CD4-positive, alpha-beta T cell treated with Interleukin-1 beta for 1 hour (primary cell): ENCODE measurements around the gene DFFA.
"Not testable (repeated sequence)": the region's sequence is repeated elsewhere in the genome, so short reads cannot be mapped to it uniquely, and the experiment has no call there.

ENCODE experiments used
- DNase-seq, 2 donors: peaks; one replicate each; pipeline ENCODE4 v3.0.0-alpha.2; 2020 to 2022

The DFFA gene

GRCh38 chr1:10506046-10506676, 33.8 kb upstream of the DFFA start:
- DNase-seq: not testable (repeated sequence)

DNA sequence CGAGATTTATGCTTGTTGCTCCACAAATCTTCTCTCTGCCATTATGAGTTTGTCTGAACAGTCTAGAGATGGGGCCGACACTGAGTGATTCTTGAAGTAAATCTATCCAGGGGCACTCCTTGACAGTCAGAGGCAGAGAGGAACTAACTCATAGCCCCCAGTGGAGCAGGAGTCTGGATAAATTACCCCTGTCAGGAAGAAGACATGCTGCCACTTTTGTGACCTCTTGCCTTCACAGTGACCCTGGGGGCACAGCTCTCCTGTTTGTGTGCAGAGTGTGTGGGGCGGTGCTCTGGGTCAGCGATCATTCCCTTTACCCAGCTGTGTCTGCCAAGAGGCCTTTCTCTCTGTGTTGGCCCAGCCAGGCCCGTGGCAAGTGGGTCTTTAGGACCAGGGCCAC, 31.9 kb upstream of the DFFA start:
- no peak for DNase-seq

GRCh38 chr1:10502206-10502605, 29.9 kb upstream of the DFFA start:
- no peak for DNase-seq

DNA sequence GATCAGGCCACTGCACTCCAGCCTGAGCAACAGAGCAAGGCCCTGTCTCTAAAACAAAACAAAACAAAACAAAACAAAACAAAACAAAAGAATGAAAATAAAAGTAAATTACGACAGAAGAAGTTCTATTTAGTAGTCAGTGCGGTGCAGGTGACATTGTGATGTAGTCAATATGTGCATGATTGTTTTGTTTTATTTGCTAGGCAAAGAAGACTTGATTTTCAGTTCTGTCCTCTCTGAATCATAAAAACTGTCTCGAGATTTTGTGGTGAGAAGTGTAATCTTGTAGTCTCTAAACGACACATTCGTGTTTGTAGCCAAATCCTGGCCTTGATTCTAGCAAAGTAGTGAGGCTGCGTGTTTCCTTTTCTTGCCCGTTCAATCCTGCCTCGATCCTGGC, 25.9 kb upstream of the DFFA start:
- DNase-seq: peak in 1 of 2 donors; percentile 15

DNA sequence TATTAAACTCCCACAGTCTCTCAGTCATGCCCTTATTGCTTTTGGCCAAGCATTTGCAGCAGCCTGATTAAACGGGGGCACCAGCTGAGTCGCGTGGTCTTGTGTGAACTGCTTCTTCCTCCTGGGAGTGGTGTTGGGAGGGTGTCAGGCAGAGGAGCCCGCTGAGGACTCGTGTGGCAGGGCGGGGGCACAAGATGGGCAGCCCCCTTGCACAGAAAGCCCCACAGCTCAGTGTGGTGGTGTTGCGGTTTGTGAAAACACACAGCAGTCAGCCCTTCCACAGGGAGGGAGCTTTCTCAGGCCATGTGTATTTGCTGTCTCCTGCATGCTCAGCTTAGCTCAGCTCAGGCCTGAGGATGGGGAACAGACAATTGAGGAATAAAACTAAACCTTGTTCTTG, 24.8 kb upstream of the DFFA start:
- DNase-seq: peak; percentile 24 to 40

DNA sequence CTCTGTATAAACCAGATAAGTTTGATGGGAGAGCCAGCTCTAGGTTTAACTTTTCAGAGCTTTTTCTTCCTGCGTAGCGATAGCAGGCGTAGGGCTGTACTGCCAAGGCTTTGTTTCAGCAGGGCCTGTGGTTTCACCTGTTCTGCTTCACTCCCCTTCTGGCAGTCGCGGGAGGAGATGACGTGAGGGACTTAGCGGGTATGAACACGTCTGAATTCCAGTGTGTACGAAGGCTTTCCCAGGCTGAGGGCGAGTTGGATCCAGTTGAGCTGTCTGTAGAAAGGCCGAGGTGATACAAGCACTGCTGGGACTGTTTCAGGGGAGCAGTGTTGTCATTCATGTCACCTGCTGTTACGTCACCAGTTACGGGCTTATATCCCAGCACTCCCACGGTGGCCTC, 23.6 kb upstream of the DFFA start:
- peak; percentile 37 to 51 for DNase-seq

DNA sequence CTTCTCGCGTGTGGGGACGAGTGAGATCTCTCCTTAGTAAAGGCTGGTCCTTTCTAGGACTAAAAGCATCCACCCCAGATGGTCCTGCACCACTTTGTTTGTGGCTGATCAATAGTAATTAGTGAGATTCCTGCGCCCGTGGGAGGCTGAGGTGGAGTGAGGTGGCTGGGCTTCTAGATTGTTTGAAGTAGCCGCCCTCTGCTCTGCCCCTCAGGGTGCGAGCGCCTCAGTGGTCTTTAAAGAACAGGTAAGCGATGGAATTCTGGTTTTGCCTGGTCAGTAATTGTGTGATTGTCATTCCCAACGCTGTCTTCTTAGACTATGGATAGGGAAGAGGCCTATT, 23.1 kb upstream of the DFFA start:
- DNase-seq: no peak

DNA sequence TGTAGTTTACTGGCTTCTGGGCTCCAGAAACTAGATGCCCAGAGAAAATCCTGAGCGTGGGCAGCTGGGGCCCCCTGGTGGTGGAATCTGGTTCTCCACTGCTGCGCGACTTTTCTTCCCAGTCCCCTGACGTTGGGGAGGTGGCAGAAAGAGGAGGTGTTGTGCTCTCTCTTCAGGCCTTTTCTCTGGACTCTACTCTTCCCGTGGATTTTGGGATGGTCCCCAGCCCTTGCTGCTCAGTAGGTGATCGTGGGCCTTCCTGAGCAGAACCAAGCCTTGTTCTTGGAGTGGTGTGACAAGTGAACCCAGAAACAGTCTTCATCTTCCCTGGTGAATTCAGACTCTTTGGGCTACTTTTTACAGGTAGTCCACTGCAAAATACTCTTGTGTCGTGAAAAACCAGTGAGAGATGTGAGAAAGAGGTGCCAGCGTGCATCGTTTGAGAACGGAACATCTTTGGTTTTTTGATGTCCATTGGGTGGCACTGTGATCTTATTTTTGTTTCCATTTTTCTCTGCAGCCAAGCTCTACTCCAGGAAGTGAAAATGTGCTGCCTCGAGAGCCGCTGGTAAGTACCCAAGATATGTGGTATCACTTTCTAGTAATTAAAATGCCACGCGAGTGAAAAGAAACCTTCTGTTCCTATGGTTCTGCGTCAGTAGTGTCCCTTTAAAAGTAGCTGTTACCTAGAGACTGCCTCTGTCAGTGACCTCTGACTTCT, 22.6 kb upstream of the DFFA start:
- DNase-seq: peak; percentile 74 to 82

- no peak for DNase-seq
These were observed 22.1 kb upstream of the DFFA start for GRCh38 chr1:10494418-10494753.

- DNase-seq: no peak
These were observed 18.1 kb upstream of the DFFA start for GRCh38 chr1:10490286-10490970.

- no peak for DNase-seq
These were observed 17.1 kb upstream of the DFFA start for GRCh38 chr1:10489291-10490055.

- no peak for DNase-seq
These were observed 12.2 kb upstream of the DFFA start for GRCh38 chr1:10484521-10484920.

- DNase-seq: no peak
These were observed 8.3 kb upstream of the DFFA start for GRCh38 chr1:10480614-10481013.

GRCh38 chr1:10479296-10479695, 7.0 kb upstream of the DFFA start:
- no peak for DNase-seq

GRCh38 chr1:10475510-10475909, 3.2 kb upstream of the DFFA start:
- DNase-seq: no peak

GRCh38 chr1:10474613-10475507, 2.5 kb upstream of the DFFA start, which contains the start of gene PEX14:
Gene PEX14, plus strand, starts transcription at chr1:10474950. Its CDS starts 17 bp downstream, at chr1:10474967.
- DNase-seq: peak; percentile 81 to 88

GRCh38 chr1:10474309-10474612, 1.9 kb upstream of the DFFA start:
- DNase-seq: not testable (repeated sequence)

DNA sequence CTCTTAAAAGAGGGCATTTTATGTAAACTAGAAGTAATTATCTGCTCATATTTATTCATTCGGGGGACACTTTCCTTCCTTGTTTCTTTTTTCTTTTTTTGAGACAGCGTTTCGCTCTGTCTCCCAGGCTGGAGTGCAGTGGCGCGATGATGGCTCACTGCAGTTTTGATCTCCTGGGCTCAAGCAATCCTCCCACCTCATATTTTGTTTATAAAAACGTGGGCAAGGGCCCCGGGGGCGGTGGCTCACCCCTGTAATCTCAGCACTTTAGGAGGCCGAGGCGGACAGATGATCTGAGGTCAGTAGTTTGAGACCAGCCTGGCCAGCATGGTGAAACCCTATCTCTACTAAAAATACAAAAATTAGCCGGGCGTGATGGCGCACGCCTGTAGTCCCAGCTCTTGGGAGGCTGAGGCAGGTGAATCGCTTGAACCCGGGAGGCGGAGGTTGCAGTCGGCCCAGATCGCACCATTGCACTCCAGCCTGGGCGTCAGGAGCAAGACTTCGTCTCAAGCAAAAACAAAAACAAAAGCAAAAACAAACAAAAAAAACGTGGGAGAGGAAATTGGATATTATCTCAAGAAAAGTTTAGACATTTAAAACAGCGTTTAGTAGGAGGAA, 926 bp upstream of the DFFA start:
- DNase-seq: no peak

DNA sequence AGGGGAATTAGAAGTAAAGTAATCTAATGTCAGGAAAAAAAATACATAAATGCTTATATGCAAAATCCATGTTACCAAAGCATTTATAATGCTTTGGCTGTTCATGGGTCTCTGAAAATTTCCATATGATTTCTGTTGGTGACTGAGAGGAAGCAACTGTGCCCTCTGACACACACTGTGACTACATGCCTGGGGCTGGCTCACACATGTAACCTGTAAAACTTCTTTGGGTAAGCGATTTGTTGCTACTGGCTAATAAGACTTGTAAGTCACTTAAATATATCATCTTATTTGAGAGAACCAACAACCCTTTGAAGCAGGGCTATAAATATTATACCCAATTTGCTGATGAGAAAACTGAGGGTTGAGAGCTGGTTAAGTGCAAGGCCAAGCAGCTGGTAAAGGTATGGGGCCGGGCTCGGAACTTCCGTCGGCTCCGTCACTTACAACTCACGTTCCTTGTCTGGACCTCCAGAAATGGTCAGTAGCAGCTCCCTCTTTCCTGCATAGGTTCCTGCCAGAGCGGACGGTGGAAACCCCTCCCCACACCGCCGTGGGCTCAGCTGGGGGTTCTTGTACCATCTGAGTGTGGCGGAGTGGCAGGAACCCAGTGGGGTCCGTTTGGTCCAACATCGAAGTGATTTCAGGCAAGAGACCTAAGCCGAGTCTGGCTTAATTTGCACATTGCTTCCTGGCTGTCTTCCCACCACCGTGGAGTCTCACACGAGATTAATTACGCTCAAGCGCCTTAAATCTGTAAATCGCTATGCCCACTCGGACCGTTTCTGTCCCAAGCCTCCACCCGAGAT, 714 bp downstream of the DFFA start:
- DNase-seq: no peak

- DNase-seq: no peak
These were observed 2.3 kb downstream of the DFFA start for GRCh38 chr1:10470043-10470442.

- DNase-seq: no peak
These were observed 5.3 kb downstream of the DFFA start for GRCh38 chr1:10467078-10467477.
